Epithelial cell of esophagus (primary cell): ENCODE measurements around the gene DUOXA2.
"Not testable (repeated sequence)": the region's sequence is repeated elsewhere in the genome, so short reads cannot be mapped to it uniquely, and the experiment has no call there.

Experiments
- DNase-seq: peaks from one replicate; pipeline ENCODE4 v3.0.0; 2010; ENCODE audit warnings: low read depth
- H3K4me3 ChIP-seq: 2 replicates; pipeline ENCODE4 v1.5.1; 2011; ENCODE audit warnings: mild to moderate bottlenecking, low read length, control low read depth
- CTCF ChIP-seq: IDR thresholded peaks from 2 replicates; pipeline ENCODE4 v1.5.1; 2011; ENCODE audit warnings: low read depth, mild to moderate bottlenecking, low read length, control low read depth, inconsistent platforms; ENCODE audit not compliant: insufficient read depth; ENCODE audit errors: missing control alignments

DUOXA2 gene

GRCh38 chr15:45130291-45131000 is 16.3 kb downstream of the DUOXA2 start:
- H3K4me3 ChIP-seq = peak overlapping the region; percentile 59
- DNase-seq = peak; percentile 27
- no peak for TF ChIP-seq CTCF

- DNase-seq = no peak
Observed at GRCh38 chr15:45131510-45131909, 17.4 kb downstream of the DUOXA2 start.

GRCh38 chr15:45132844-45133560 is 18.9 kb downstream of the DUOXA2 start:
- TF ChIP-seq CTCF = no peak
- peak; percentile 61 for DNase-seq
- H3K4me3 ChIP-seq = no peak overlapping the region

More at GRCh38 chr15:45131510-45131909, 17.4 kb downstream of the DUOXA2 start:
- no peak for TF ChIP-seq CTCF
- H3K4me3 ChIP-seq = peak overlapping the region; percentile 59

- peak; percentile 58 for DNase-seq
- no peak overlapping the region for H3K4me3 ChIP-seq
- no peak for TF ChIP-seq CTCF
Observed at GRCh38 chr15:45133561-45133920, 19.4 kb downstream of the DUOXA2 start.

- no peak overlapping the region for H3K4me3 ChIP-seq
- no peak for DNase-seq
- TF ChIP-seq CTCF = no peak
Observed at GRCh38 chr15:45134046-45134445, 19.9 kb downstream of the DUOXA2 start.

GRCh38 chr15:45134682-45135604 is 20.8 kb downstream of the DUOXA2 start:
- no peak overlapping the region for H3K4me3 ChIP-seq
- DNase-seq = no peak
- no peak for TF ChIP-seq CTCF

- not testable (repeated sequence) for DNase-seq, H3K4me3 ChIP-seq
Observed at GRCh38 chr15:45135705-45136377, 21.7 kb downstream of the DUOXA2 start.
